CD4-positive, alpha-beta memory T cell (primary cell): ENCODE data around the gene ZNF335. TPM values are rescaled to one million over a fixed set of nuclear protein-coding genes. Genes with fewer than 3 reads are reported as not detected.

Experiments used
- CTCF ChIA-PET: fragments of 350-600 bp; sonication (Branson Sonifier 250); formaldehyde crosslinking; loops from one replicate; lab custom pipeline; 2021; ENCODE audit warnings: inconsistent platforms; ENCODE audit not compliant: partially characterized antibody; lab: Charles Lee
- POLR2A ChIA-PET: fragments of 350-600 bp; sonication (Branson Sonifier 250); formaldehyde crosslinking; loops from one replicate; lab custom pipeline; 2021; ENCODE audit not compliant: partially characterized antibody; lab: Charles Lee
- DNase-seq, 5 donors: peaks; one replicate each; pipeline versions ENCODE4 v3.0.0 to v3.0.0-alpha.2; 2020 to 2022; ENCODE audit warnings: mixed read lengths in 1 of 5
- H3K27ac ChIP-seq: one replicate; pipeline ENCODE4 v1.7.0; 2013; ENCODE audit warnings: low read depth, low read length
- H3K27me3 ChIP-seq: 2 replicates; pipeline ENCODE4 v1.7.0; 2013; ENCODE audit warnings: mild to moderate bottlenecking, low read length, moderate library complexity; ENCODE audit not compliant: insufficient read depth
- H3K36me3 ChIP-seq: 2 replicates; pipeline ENCODE4 v1.7.0; 2013; ENCODE audit warnings: mild to moderate bottlenecking, low read length, moderate library complexity; ENCODE audit not compliant: insufficient read depth
- H3K4me1 ChIP-seq: 2 replicates; pipeline ENCODE4 v1.7.0; 2013; ENCODE audit warnings: mild to moderate bottlenecking, low read length, moderate library complexity; ENCODE audit not compliant: insufficient read depth
- H3K4me3 ChIP-seq, 2 donors: one replicate each; pipeline ENCODE4 v1.7.0; 2013; ENCODE audit warnings: low read length in 2 of 2, mild to moderate bottlenecking in 1 of 2
- H3K9me3 ChIP-seq, 2 donors: one replicate each; pipeline ENCODE4 v1.7.0; 2013; ENCODE audit warnings: low read length in 2 of 2, control low read depth in 1 of 2; ENCODE audit not compliant: control insufficient read depth in 1 of 2
- H3K27ac Mint-ChIP-seq, 7 donors: one replicate each; pipeline ENCODE4 v1.8.0; 2020 to 2021; ENCODE audit warnings: mixed read lengths in 7 of 7, mild to moderate bottlenecking in 6 of 7, inconsistent platforms in 3 of 7, moderate library complexity in 3 of 7
- H3K27me3 Mint-ChIP-seq, 2 donors: one replicate each; pipeline ENCODE4 v1.8.0; 2020 to 2021; ENCODE audit warnings: mixed read lengths in 2 of 2
- H3K36me3 Mint-ChIP-seq, 2 donors: one replicate each; pipeline ENCODE4 v1.8.0; 2020 to 2021; ENCODE audit warnings: mixed read lengths in 2 of 2, inconsistent platforms in 1 of 2, mild to moderate bottlenecking in 1 of 2
- H3K4me1 Mint-ChIP-seq, 4 donors: one replicate each; pipeline ENCODE4 v1.8.0; 2020 to 2021; ENCODE audit warnings: mixed read lengths in 4 of 4, mild to moderate bottlenecking in 1 of 4
- H3K4me3 Mint-ChIP-seq, 8 donors: one replicate each; pipeline ENCODE4 v1.8.0; 2020 to 2021; ENCODE audit warnings: mixed read lengths in 8 of 8, mild to moderate bottlenecking in 7 of 8, moderate library complexity in 6 of 8, inconsistent platforms in 3 of 8
- H3K9me3 Mint-ChIP-seq, 8 donors: one replicate each; pipeline ENCODE4 v1.8.0; 2020 to 2021; ENCODE audit warnings: mixed read lengths in 8 of 8, mild to moderate bottlenecking in 5 of 8, inconsistent platforms in 3 of 8, moderate library complexity in 1 of 8
- intact Hi-C: fragments of 100-400 bp; cut with micrococcal nuclease; formaldehyde crosslinking; loops from one replicate; pipeline ENCODE4 v1.15.1; 2023
- polyA plus RNA-seq, 2 donors: library from polyadenylated mRNA; unstranded; fragments of 300-500 nt; fragmentation: Illumina TruSeq; gene quantifications; one replicate each; pipeline ENCODE4 v1.2.3, GENCODE V29; 2021
- total RNA-seq, 2 experiments: library from RNA; stranded (reverse); gene quantifications; one replicate each; pipeline ENCODE4 v1.2.3, GENCODE V29; 2021

The ZNF335 gene
- total and polyA plus RNA-seq, 4 experiments from 2014 or later, result 6.4 to 63.2 (median 39.5) TPM

- no peak for DNase-seq
- no peaks in the 10 kb centered on the region for H3K36me3 ChIP-seq
- peak overlapping the region in 1 of 7 donors; percentile 71 for H3K27ac Mint-ChIP-seq
- no peak overlapping the region for H3K4me3 ChIP-seq
- no peaks in the 10 kb centered on the region for H3K9me3 ChIP-seq
- intact Hi-C loops, result no loop called here
- no peaks in the 10 kb centered on the region for H3K36me3 Mint-ChIP-seq
- H3K4me1 Mint-ChIP-seq, result peaks cover 7 to 19% (median 13%) of the 10 kb centered on the region in 4 donors
- POLR2A ChIA-PET, result interaction anchor here (1.0 to 3.7 kb wide), 3 partner anchors 19 to 25 kb away, joined by 5 to 15 read pairs (median 11); partner anchors contain the start of genes CTSA, NEURL2 and PCIF1
- peaks cover 18% of the 10 kb centered on the region for H3K4me1 ChIP-seq
- no peaks in the 10 kb centered on the region for H3K9me3 Mint-ChIP-seq
- H3K27ac ChIP-seq, result no peak overlapping the region
- peaks cover 8% of the 10 kb centered on the region for H3K27me3 ChIP-seq
- H3K27me3 Mint-ChIP-seq, result peaks cover 5 to 6% of the 10 kb centered on the region in 2 donors
- no peak overlapping the region for H3K4me3 Mint-ChIP-seq
- CTCF ChIA-PET, result interaction anchor here (1.2 to 2.8 kb wide), 2 partner anchors 19 to 62 kb away, joined by 3 to 10 read pairs; partner anchors contain the start of genes CTSA and NEURL2
Observed at GRCh38 chr20:45909336-45909808, 62.6 kb downstream of the ZNF335 start.

GRCh38 chr20:45908084-45908483 is 63.9 kb downstream of the ZNF335 start:
- ChIA-PET CTCF (no interaction called here), POLR2A (interaction anchor here (0.7 to 0.9 kb wide), 2 partner anchors 15 to 27 kb away, joined by 3 read pairs; partner anchors contain the start of gene ZSWIM1)
- Histone ChIP-seq H3K27me3 (peaks cover 5% of the 10 kb centered on the region), H3K36me3 (no peaks in the 10 kb centered on the region), H3K4me1 (peaks cover 18% of the 10 kb centered on the region), H3K4me3 (no peak overlapping the region), H3K9me3 (no peaks in the 10 kb centered on the region), H3K27ac (no peak overlapping the region)
- Mint-ChIP-seq H3K9me3 (no peaks in the 10 kb centered on the region), H3K4me3 (no peak overlapping the region), H3K27ac (no peak overlapping the region), H3K27me3 (peaks cover under 1 to 2% of the 10 kb centered on the region in 2 donors), H3K4me1 (peaks cover 7 to 19% (median 12%) of the 10 kb centered on the region in 4 donors), H3K36me3 (no peaks in the 10 kb centered on the region)
- DNase-seq, result no peak
- intact Hi-C loops, result no loop called here

GRCh38 chr20:45907219-45907948 is 64.6 kb downstream of the ZNF335 start:
- no peaks in the 10 kb centered on the region for H3K36me3 Mint-ChIP-seq
- no peak for DNase-seq
- H3K4me1 ChIP-seq, result peaks cover 18% of the 10 kb centered on the region
- H3K4me3 Mint-ChIP-seq, result no peak overlapping the region
- H3K9me3 ChIP-seq, result no peaks in the 10 kb centered on the region
- POLR2A ChIA-PET, result interaction anchor here (0.7 to 0.9 kb wide), 2 partner anchors 15 to 26 kb away, joined by 3 read pairs; partner anchors contain the start of gene ZSWIM1
- CTCF ChIA-PET, result no interaction called here
- no peak overlapping the region for H3K4me3 ChIP-seq
- no peaks in the 10 kb centered on the region for H3K9me3 Mint-ChIP-seq
- H3K27me3 ChIP-seq, result peaks cover 2% of the 10 kb centered on the region
- H3K27ac ChIP-seq, result no peak overlapping the region
- no peaks in the 10 kb centered on the region for H3K36me3 ChIP-seq
- H3K4me1 Mint-ChIP-seq, result peaks cover 7 to 18% (median 12%) of the 10 kb centered on the region in 4 donors
- peaks cover 0 to 2% of the 10 kb centered on the region in 2 donors for H3K27me3 Mint-ChIP-seq
- intact Hi-C loops, result no loop called here
- H3K27ac Mint-ChIP-seq, result no peak overlapping the region

GRCh38 chr20:45905505-45906079 is 66.4 kb downstream of the ZNF335 start:
- peak overlapping the region in 1 of 8 donors; percentile 5 for H3K4me3 Mint-ChIP-seq
- no peaks in the 10 kb centered on the region for H3K27me3 Mint-ChIP-seq
- no peaks in the 10 kb centered on the region for H3K36me3 Mint-ChIP-seq
- no peaks in the 10 kb centered on the region for H3K27me3 ChIP-seq
- ChIA-PET CTCF (interaction anchor here (1.2 to 1.3 kb wide), 2 partner anchors 14 to 65 kb away, joined by 3 read pairs; no protein-coding TSS in a partner anchor), POLR2A (interaction anchor here (1.1 to 1.2 kb wide), 5 partner anchors 14 to 29 kb away, joined by 3 to 5 read pairs (median 3); partner anchors contain the start of genes CTSA, NEURL2, PCIF1 and ZSWIM1)
- intact Hi-C loops, result no loop called here
- H3K4me1 Mint-ChIP-seq, result peaks cover 1 to 3% (median 1%) of the 10 kb centered on the region in 4 donors
- H3K9me3 Mint-ChIP-seq, result no peaks in the 10 kb centered on the region
- H3K4me1 ChIP-seq, result peaks cover under 1% of the 10 kb centered on the region
- H3K9me3 ChIP-seq, result no peaks in the 10 kb centered on the region
- H3K4me3 ChIP-seq, result no peak overlapping the region
- H3K27ac Mint-ChIP-seq, result peak overlapping the region in 1 of 7 donors; percentile 65
- DNase-seq, result no peak
- H3K36me3 ChIP-seq, result no peaks in the 10 kb centered on the region
- no peak overlapping the region for H3K27ac ChIP-seq

- no peak overlapping the region for H3K27ac Mint-ChIP-seq
- Histone ChIP-seq H3K4me1 (no peaks in the 10 kb centered on the region), H3K27ac (no peak overlapping the region), H3K36me3 (no peaks in the 10 kb centered on the region), H3K9me3 (no peaks in the 10 kb centered on the region), H3K27me3 (no peaks in the 10 kb centered on the region), H3K4me3 (no peak overlapping the region)
- ChIA-PET POLR2A (interaction anchor here (1.1 to 1.2 kb wide), 6 partner anchors 13 to 30 kb away, joined by 3 to 5 read pairs (median 3); partner anchors contain the start of genes CTSA, NEURL2, PCIF1 and ZSWIM1), CTCF (interaction anchor here (1.2 to 1.3 kb wide), 2 partner anchors 13 to 66 kb away, joined by 3 read pairs; no protein-coding TSS in a partner anchor)
- H3K4me3 Mint-ChIP-seq, result no peak overlapping the region
- H3K27me3 Mint-ChIP-seq, result no peaks in the 10 kb centered on the region
- intact Hi-C loops, result no loop called here
- H3K9me3 Mint-ChIP-seq, result no peaks in the 10 kb centered on the region
- H3K36me3 Mint-ChIP-seq, result no peaks in the 10 kb centered on the region
- no peaks in the 10 kb centered on the region for H3K4me1 Mint-ChIP-seq
- no peak for DNase-seq
Observed at GRCh38 chr20:45904583-45905504, 67.2 kb downstream of the ZNF335 start.

GRCh38 chr20:45902199-45902701 is 69.8 kb downstream of the ZNF335 start:
- no peak overlapping the region for H3K4me3 Mint-ChIP-seq
- H3K36me3 Mint-ChIP-seq, result peaks cover 4 to 15% of the 10 kb centered on the region in 2 donors
- Histone ChIP-seq H3K27ac (no peak overlapping the region), H3K36me3 (peaks cover 9% of the 10 kb centered on the region), H3K4me1 (no peaks in the 10 kb centered on the region), H3K27me3 (no peaks in the 10 kb centered on the region), H3K9me3 (no peaks in the 10 kb centered on the region), H3K4me3 (no peak overlapping the region)
- ChIA-PET POLR2A (interaction anchor here (0.7 to 1.9 kb wide), 4 partner anchors 10 to 32 kb away, joined by 3 to 6 read pairs (median 4); partner anchors contain the start of genes CTSA, NEURL2 and PCIF1), CTCF (no interaction called here)
- intact Hi-C loops, result no loop called here
- no peaks in the 10 kb centered on the region for H3K9me3 Mint-ChIP-seq
- H3K27ac Mint-ChIP-seq, result no peak overlapping the region
- H3K4me1 Mint-ChIP-seq, result peaks cover 0 to 2% (median under 1%) of the 10 kb centered on the region in 4 donors
- DNase-seq, result no peak
- H3K27me3 Mint-ChIP-seq, result no peaks in the 10 kb centered on the region
